MM.1S (cell line): Measurements from ENCODE around the gene XYLT1.

Experiments
- DNase-seq: peaks from one replicate; pipeline ENCODE4 v3.0.0-alpha.2; 2015
- H2AFZ ChIP-seq: fragments of 300-600 bp; sonication (generic); 2 replicates; pipeline ENCODE4 v1.6.0; 2016; ENCODE audit warnings: antibody characterized with exemption, low read length
- H3F3A ChIP-seq: fragments of 300-600 bp; sonication (generic); 2 replicates; pipeline ENCODE4 v1.6.1; 2016; ENCODE audit warnings: mild to moderate bottlenecking, antibody characterized with exemption, low read length, moderate library complexity, mixed read lengths; ENCODE audit not compliant: insufficient read depth
- H3K27ac ChIP-seq: fragments of 300-600 bp; sonication (generic); 2 replicates; pipeline ENCODE4 v1.5.1; 2016; ENCODE audit warnings: mild to moderate bottlenecking, low read length
- H3K27me3 ChIP-seq: fragments of 300-600 bp; sonication (generic); replicated peaks from 2 replicates; pipeline ENCODE4 v1.6.0; 2016; ENCODE audit warnings: low read length; ENCODE audit not compliant: insufficient read depth
- H3K36me3 ChIP-seq: fragments of 300-600 bp; sonication (generic); replicated peaks from 2 replicates; pipeline ENCODE4 v1.6.1; 2016; ENCODE audit warnings: mild to moderate bottlenecking, low read length, mixed read lengths; ENCODE audit not compliant: insufficient read depth
- H3K4me1 ChIP-seq: fragments of 300-600 bp; sonication (generic); 2 replicates; pipeline ENCODE4 v1.6.1; 2016; ENCODE audit warnings: low read length, mixed read lengths
- H3K4me2 ChIP-seq: fragments of 300-600 bp; sonication (generic); 2 replicates; pipeline ENCODE4 v1.6.0; 2016; ENCODE audit warnings: low read depth, low read length
- H3K4me3 ChIP-seq: fragments of 300-600 bp; sonication (generic); 2 replicates; pipeline ENCODE4 v1.5.1; 2016; ENCODE audit warnings: low read length, mixed read lengths
- H3K79me2 ChIP-seq: fragments of 300-600 bp; sonication (generic); 2 replicates; pipeline ENCODE4 v1.6.1; 2016; ENCODE audit warnings: mixed run types, low read length, mixed read lengths
- H3K9ac ChIP-seq: fragments of 300-600 bp; sonication (generic); 2 replicates; pipeline ENCODE4 v1.6.1; 2016; ENCODE audit warnings: low read length, mixed read lengths
- H3K9me2 ChIP-seq: fragments of 300-600 bp; sonication (generic); replicated peaks from 2 replicates; pipeline ENCODE4 v1.6.1; 2016; ENCODE audit warnings: mild to moderate bottlenecking, low read length, mixed read lengths; ENCODE audit not compliant: insufficient read depth
- H3K9me3 ChIP-seq: fragments of 300-600 bp; sonication (generic); replicated peaks from 2 replicates; pipeline ENCODE4 v1.6.1; 2016; ENCODE audit warnings: mild to moderate bottlenecking, low read length, mixed read lengths; ENCODE audit not compliant: insufficient read depth
- H4K20me1 ChIP-seq: fragments of 300-600 bp; sonication (generic); 2 replicates; pipeline ENCODE4 v1.6.1; 2016; ENCODE audit warnings: mild to moderate bottlenecking, low read length, moderate library complexity, mixed read lengths; ENCODE audit not compliant: insufficient read depth
- CTCF ChIP-seq: fragments of 300-600 bp; sonication (generic); IDR thresholded peaks from 2 replicates; pipeline ENCODE4 v1.5.1; 2016; ENCODE audit warnings: antibody characterized with exemption, low read length, mixed read lengths
- EZH2 ChIP-seq: fragments of 300-600 bp; sonication (generic); optimal IDR thresholded peaks from 2 replicates; pipeline ENCODE3; 2017; ENCODE audit warnings: low read depth, mild to moderate bottlenecking, antibody characterized with exemption, low read length, mixed read lengths
- EZH2phosphoT487 ChIP-seq: fragments of 300-600 bp; sonication (generic); IDR thresholded peaks from 2 replicates; pipeline ENCODE4 v1.6.1; 2018; ENCODE audit warnings: antibody characterized with exemption, low read length

XYLT1 gene

DNA sequence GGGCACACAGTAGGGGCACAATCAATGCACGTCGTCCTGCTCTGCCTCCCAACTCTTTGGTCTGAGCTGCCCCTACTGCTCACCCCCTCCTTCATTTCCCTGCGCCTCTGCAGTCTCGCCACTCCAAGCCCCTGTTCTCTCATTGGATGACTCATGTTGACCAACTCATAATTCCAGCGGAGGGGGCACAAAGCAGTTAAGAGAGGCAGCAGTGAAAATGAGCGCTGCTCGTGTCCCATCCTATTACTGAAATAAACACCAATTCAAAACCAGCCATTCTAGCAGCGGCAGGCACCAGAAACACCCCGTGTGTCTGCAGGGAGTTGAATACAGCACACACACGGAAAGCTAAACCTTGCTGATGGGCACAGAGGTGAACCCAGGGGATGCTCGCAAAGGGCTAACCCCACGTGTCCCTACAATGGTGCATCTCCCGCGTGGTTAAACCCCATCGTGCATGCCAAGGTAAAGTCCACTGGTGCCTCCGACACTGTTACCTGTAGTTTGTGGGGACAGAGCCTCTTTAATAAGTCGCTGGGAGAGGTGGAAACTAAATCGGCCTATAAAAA is 310.4 kb downstream of the XYLT1 start:
- Histone ChIP-seq H3K9ac (no peak overlapping the region), H4K20me1 (no peaks in the 10 kb centered on the region), H3K27ac (no peak overlapping the region), H3F3A (no peaks in the 10 kb centered on the region), H3K4me1 (no peaks in the 10 kb centered on the region), H3K4me3 (no peak overlapping the region), H3K27me3 (no peaks in the 10 kb centered on the region), H3K36me3 (no peaks in the 10 kb centered on the region; the same call in 1 of the 2 replicates), H3K9me2 (no peaks in the 10 kb centered on the region), H2AFZ (no peak overlapping the region), H3K9me3 (no peaks in the 10 kb centered on the region), H3K4me2 (no peak overlapping the region), H3K79me2 (no peaks in the 10 kb centered on the region)
- TF ChIP-seq EZH2phosphoT487 (no peak), CTCF (no peak), EZH2 (no peak)
- DNase-seq: no peak

DNA sequence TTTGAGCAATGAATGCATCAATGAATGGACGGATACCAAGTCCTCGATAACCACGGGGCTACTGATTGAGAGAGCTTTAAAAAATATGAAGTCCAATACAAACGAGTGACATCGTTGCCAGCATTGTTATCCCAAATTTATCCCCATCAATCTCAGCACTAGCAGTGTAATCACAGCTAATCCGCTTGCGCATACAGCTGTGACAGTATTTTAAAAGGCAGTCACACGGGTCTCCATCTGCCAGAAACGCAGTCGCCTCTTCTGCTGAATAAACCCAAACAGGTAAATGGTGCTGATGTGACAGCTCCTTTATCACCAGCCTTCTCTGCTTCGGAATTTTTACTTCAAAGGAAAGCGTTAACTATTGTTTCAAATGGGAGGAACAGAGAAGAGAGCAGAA is 311.1 kb downstream of the XYLT1 start:
- H3K79me2 ChIP-seq: no peaks in the 10 kb centered on the region
- no peak overlapping the region for H3K4me3 ChIP-seq
- TF ChIP-seq EZH2phosphoT487 (no peak), EZH2 (no peak), CTCF (no peak)
- no peaks in the 10 kb centered on the region for H4K20me1 ChIP-seq
- H3K9ac ChIP-seq: no peak overlapping the region
- no peak for DNase-seq
- no peaks in the 10 kb centered on the region for H3K27me3 ChIP-seq
- H3F3A ChIP-seq: no peaks in the 10 kb centered on the region
- H3K36me3 ChIP-seq: no peaks in the 10 kb centered on the region; the same call in 1 of the 2 replicates
- no peaks in the 10 kb centered on the region for H3K9me3 ChIP-seq
- no peak overlapping the region for H3K4me2 ChIP-seq
- no peak overlapping the region for H2AFZ ChIP-seq
- no peak overlapping the region for H3K27ac ChIP-seq
- no peaks in the 10 kb centered on the region for H3K9me2 ChIP-seq
- H3K4me1 ChIP-seq: no peaks in the 10 kb centered on the region

DNA sequence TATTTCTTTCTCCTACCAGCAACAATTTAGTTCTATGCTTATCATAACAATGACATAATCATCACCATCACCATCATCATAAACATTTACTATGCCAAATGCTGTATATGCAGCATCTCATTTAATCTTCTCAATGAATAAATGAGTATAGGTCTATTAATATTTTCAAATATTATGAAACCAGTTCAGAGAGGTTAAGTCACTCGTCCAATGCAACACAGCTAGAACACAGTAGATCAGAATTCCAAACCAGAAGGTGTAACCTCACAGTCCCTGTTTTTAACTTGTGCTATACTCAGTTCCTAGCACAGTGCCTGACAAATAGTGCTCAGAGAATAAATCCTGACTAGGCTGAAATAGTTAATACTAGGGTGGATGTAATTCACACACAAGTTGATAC is 314.8 kb downstream of the XYLT1 start:
- Histone ChIP-seq H2AFZ (no peak overlapping the region), H4K20me1 (no peaks in the 10 kb centered on the region), H3K9me3 (no peaks in the 10 kb centered on the region), H3K4me2 (no peak overlapping the region), H3K36me3 (no peaks in the 10 kb centered on the region; the same call in 1 of the 2 replicates), H3K27me3 (no peaks in the 10 kb centered on the region), H3K4me1 (no peaks in the 10 kb centered on the region), H3K4me3 (no peak overlapping the region), H3F3A (no peaks in the 10 kb centered on the region), H3K79me2 (no peaks in the 10 kb centered on the region), H3K9ac (no peak overlapping the region), H3K27ac (no peak overlapping the region), H3K9me2 (no peaks in the 10 kb centered on the region)
- TF ChIP-seq EZH2 (no peak), EZH2phosphoT487 (no peak), CTCF (no peak)
- DNase-seq: no peak
